HG03432 (cell line): ENCODE measurements around the gene ALPK1.
"Not testable (repeated sequence)": the region's sequence is repeated elsewhere in the genome, so short reads cannot be mapped to it uniquely, and the experiment has no call there.

Experiments used
- ATAC-seq: cut with Tn5 transposase; IDR thresholded peaks from one replicate; pipeline ENCODE4 v1.9.1; 2021; ENCODE audit warnings: mild to moderate bottlenecking, moderate library complexity; ENCODE audit not compliant: unreplicated experiment

ALPK1 gene

DNA sequence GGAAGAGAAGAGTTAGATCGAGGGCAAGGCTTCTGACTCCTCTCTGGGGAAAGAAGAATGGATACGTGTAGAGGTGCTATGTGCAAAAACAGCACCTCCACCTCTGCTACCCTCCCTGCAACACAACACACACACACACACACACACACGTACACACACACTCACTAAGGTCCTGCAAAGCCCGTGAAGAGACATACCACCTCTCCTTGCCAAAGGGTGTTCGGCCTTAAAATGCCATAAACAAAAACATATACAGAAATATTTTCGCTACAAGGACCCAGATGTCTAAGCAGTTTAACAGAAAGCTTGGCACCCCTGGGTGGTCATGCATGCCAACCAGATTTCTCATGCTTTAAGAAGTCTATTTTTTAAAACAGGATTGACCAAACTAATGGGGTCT lies 13.0 kb upstream of the ALPK1 start:
- ATAC-seq = no peak

DNA sequence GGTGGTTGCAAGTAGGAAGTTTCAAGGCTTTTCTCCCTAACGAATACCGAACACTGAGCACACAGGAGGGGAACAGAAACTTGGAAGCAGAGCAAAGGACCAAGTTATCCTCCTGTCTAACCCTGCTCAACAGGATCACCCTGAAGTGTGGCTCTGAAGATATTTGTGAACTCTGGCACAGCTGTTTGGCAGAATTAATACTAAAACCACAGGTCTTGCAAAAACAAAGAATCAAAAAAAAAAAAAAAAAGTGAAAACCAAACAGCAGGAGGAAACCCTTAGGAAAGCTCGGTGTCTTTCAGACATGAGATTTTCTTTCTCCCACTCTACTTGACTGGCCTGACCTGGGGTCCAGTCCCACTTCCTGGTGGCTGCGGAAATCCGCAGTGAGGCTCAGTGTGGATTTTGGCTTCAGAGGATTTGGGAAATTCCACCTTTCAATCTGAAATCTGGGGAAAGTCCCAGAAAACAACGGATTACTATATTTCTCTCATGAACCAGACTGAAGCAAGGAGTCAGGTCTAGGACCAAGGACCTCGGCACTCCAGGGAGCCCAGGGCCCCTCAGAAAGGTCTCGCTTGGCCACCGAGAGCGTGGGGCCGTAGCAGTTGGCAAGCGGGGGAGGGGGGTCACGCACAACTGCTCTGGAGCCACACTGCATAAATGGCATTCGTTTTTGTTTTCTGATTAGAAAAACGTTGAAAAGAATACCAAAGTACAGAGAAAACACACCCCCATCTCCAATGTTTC lies 12.3 kb upstream of the ALPK1 start:
- ATAC-seq = no peak

DNA sequence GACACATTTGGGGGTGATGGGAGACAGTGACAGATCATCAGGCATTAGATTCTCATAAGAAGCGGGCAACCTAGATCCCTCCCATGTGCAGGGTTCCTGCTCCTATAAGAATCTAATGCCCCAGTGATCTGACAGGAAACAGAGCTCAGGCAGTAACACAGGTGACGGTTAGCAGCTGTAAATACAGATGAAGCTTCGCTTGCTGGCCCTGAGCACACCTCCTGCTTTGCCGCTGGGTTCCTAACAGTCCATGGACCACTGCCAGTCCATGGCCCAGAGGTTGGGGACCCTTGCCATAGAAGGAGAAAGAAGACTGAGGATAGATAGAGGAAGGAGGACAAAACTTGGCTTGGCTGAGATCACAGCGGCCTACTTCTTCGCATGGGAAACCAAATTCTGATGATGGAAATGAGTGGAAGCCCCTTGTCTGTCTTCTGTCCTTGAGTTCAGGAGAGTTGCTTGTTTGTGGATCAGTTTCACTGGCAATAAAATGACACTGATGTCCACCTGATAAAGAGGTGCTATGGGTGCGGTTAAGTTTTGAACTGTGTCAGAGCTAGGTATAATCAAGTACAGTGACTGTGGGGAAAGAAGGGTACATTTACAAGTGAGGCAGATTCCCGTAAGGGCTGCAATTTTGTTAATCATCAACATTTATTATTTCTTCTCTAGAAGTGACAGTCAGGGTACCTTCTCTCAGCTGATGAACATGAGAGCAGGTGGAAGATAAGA lies 9.7 kb upstream of the ALPK1 start:
- peak; percentile 28 for ATAC-seq

DNA sequence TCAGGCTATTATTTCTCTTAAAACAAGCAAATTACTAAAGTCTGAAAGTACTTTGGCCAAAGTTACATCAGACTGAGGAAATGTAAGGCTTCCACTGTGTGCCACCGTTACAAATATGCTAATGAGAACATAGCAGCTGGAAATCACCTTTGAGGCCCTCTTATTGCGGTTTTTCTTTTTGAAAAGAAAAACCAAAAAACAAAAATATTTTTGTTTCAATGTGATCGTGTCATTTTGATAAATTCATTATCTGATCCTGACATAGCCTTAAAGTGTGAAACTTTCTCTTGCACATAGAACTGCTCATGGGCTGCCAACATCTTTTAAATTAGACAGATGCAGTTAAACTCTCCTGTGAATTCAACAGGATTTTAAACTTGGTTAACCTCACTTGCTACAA lies 8.7 kb upstream of the ALPK1 start:
- peak; percentile 35 for ATAC-seq

DNA sequence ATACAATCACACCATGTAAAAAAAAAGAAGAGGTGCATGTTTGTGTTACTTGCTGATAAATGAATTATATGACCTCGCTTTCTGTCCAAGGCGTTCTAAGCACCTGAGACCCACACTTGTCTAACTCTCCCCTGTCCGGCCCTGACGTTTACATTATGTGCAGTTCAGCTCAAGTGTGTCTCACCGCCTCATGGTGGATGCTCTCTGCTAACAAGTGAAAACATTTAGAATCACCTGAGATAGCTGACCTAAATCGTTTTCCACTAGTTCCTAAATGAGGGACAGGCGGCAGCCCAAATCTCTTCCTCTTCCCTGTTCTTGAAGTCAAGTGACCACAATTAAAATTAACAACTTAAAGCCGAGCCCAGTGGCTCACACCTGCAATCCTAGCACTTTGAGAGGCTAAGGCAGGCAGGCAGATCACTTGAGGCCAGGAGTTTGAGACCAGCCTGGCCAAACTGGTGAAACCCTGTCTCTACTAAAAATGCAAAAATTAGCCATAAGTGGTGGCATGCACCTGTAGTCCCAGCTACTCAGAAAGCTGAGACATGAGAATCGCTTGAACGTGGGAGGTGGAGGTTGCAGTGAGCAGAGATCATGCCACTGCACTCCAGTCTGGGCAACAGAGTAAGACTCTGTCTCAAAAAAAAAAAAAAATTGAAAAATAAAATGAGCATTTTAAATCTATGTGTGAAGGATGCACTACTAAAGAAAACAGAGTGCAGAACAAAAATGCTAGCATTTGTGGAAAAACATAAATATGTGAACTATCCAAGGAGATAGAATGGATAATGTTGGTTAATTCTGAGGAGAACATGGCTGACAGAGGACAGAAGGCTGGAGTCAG lies 7.5 kb upstream of the ALPK1 start:
- no peak for ATAC-seq

DNA sequence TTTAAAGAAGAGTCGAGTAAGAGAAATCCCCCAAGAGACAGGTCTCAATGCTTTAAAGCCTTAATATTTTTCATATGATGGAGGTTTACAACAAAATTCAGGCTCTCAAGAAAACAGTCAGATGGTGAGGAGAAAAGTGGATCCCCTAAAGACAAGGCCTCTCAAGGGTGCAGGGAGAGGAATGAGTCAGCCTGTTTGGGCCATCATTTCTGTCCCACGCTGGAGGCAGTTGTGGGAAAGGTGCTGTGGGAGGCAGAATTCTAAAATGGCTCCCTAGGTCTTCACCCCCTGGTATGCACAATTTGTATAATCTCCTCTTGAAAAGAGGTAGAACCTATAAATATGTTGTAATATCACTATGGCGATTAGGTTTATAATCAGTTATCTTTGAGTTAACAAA lies 6.8 kb upstream of the ALPK1 start:
- no peak for ATAC-seq

DNA sequence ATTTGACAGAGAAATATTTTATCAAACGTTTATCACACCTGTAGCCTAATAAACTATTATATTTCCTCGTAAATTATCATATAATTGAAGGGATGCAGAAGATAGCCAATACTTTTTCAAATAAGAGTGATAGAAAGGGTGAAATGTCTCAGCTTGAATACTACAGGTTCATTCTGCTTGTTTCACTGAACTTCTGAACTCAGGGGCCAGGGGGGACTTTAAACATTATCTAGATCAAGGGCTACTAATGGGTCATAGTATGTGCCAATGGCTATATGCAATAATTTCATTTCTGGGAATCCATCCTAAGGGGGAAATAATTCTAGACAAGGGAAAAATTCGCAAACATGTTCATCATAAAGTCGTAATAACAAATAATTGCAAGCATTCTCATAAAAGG lies 2.6 kb downstream of the ALPK1 start:
- no peak for ATAC-seq

DNA sequence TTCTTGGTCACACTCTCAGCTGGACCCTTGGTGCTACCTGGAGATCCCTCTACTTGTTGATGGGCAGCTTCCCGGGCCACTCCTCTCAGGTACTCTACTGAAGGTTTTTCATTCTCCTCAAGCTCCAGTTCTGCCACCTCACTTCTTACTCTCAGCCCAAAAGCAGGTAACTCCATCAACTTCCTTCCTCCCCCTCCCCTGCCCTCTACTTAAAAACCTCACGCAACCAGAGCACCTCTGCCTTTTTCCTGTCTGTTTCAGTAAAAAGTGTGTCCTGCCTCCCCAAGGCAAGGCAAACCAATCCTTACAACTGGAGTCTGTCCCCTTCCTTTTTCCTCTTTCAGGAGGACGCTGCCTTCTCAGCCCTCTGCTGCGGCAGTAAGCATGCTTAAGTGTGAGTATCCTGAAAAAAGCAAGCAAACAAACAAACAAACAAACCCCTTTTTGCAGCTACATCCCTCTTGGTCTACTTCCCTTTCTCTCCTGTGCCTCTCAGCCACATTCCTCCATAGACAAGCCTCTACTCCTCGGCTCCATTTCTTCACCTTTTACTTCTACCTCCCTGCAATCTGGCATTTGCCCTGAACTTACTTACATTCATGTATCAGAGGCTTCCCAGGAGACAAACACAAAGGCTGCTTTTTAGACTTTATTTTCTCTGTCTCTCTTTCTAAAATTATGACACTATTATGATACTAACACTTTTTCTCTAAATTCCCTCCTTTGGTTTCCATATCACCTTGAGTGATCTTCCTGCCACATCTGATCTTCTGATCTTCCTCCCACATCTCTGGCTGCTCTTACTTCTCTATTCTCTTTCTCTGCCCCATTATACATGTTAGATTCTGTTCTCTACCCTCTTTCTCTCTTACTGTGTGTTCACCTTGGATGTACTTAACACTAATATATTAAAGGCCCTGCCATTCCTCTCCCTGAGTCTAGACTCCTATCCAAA lies 5.4 kb downstream of the ALPK1 start:
- ATAC-seq = peak; percentile 77

DNA sequence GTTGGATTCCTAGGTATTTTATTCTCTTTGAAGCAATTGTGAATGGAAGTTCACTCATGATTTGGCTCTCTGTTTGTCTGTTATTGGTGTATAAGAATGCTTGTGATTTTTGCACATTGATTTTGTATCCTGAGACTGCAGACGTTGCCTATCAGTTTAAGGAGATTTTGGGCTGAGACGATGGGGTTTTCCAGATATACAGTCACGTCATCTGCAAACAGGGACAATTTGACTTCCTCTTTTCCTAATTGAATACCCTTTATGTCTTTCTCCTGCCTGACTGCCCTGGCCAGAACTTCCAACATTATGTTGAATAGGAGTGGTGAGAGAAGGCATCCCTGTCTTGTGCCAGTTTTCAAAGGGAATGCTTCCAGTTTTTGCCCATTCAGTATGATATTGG lies 8.3 kb downstream of the ALPK1 start:
- not testable (repeated sequence) for ATAC-seq

DNA sequence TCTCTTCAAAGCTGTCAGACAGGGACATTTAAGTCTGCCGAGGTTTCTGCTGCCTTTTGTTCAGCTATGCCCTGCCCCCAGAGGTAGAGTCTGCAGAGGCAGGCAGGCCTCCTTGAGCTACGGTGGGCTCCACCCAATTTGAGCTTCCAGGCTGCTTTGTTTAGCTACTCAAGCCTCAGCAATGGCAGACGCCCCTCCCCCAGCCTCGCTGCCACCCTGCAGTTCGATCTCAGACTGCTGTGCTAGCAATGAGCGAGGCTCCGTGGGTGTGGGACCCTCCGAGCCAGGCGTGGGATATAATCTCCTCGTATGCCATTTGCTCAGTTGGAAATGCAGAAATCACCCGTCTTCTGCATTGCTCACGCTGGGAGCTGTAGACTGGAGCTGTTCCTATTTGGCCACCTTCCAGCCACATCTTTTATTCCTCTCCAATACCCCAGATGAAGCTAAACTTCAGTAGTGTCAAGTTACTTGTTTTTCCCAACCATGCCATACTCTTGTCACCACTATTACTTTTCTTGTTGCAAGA lies 12.2 kb downstream of the ALPK1 start:
- not testable (repeated sequence) for ATAC-seq

DNA sequence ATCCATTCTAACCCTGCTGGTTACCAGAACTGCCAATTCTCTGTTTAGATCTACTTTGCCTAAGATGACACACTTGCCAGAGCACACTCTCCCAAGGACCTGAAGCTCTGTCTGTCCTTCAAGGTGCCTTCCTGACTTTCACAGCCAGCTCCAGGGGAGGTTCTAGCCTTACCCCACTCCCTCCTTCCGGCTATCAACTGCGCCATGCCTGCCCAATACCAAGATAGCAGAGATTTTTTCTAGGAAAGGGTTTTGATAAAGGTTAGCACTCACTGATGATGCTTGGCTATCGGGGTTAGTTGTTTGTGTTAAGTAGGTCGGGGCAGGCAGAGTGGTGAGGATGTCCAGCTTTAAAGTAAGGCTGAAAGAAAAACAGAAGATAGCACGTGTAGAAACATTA lies 14.3 kb downstream of the ALPK1 start:
- ATAC-seq = no peak

DNA sequence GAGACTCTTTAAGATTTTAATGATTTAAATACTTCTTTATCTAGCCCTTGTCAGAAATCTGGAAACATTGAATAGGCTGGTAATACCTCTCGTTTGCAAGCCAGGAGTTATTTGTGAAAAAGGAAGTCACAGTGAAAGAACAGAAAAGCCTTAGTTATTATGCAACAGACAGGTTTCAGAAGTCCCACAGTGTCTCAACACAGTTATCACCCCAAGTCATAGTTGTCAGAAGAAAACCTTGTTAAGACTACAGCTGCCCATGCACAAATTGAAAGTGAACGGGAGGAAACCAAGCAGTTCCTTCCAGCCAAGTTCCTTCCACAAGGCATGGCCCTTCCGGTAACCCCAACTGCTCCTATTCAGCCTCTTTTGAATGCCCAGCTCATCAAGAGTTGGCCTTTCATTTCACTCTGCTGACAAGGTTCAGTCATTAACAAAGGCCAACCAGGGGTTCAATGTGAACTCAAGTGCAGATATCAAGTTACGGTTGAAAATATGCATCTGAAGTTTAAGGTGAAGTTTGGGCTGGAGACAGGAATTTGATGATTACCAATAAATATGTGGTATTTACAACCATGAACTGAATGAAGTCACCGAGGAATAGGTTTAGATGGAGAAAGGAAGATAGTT lies 15.6 kb downstream of the ALPK1 start:
- peak; percentile 97 for ATAC-seq

DNA sequence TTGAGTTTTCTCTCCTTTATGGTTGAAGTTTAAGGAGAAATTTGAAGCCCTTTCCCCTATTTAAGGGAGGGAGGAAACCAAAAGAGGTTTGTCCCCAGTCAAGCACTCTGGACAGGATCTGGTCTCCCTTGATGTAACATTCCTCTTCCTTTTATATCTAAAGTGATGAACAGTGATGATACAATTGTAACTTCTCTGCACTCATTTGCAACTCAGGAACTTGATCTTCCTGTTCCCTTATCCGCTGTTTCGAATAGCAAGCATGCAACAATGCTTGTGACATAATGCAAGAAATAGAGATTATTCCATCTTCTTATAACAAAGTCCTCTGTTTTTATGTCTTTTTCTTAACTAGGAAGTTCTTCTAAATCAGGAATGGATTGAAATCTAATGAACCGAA lies 18.3 kb downstream of the ALPK1 start:
- no peak for ATAC-seq

DNA sequence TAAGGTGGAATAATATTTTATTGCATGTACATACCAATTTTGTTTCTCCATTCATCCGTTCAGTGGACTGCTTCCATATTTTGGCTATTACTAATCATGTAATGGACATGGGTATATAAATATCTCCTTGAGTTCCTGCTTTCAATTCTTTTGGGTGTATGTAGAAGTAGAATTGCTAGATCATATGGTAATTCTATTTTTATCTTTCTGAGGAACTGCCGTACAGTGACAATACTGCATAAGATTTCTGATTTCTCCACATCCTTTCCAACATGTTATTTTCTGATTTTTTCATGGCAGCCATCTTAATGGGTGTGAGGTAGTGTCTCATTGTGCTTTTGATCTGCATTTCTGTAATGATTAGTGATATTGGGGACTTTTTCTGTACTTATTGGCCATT lies 19.2 kb downstream of the ALPK1 start:
- ATAC-seq = no peak

DNA sequence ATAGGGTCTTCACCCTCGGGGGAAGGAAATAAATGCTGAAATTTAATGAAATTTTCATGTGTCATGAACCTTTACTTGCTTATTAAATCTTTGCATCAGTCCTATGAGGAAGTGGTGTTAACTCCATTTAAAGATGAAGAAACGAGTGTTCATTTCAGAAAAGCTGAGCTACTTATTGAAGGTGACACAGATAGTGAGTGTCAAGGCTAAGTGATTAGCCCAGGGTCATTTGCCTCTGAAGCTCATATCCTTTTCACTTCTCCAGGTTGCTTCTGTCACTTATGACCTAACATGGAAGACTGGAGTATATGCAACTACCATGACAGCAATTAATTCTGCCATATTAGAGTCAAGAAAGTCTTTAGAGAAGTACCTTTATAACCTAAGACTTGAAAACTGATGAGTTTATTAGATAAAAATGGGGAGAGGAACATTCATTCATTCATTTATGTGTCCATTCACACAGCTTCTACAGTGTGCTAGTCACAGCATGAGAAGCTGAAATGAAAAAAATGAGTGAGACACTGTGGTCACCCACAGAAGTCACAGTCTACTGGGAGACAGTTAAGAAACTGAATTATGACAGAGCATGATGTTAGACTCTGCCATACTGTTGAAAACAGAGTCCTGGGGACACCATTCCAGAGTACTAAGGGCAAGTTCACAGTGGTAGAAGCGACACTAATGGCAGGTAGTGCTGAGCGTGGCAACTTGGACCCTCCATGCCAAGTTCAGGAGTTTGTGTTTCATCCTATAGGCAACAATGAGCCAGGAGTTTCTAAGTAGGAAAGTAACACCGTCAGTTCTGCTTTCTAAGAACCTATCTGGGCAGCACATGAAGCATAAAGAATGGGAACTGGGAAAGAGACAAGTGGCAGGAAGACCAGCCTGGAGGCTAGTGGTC lies 21.3 kb downstream of the ALPK1 start:
- ATAC-seq = peak; percentile 95

DNA sequence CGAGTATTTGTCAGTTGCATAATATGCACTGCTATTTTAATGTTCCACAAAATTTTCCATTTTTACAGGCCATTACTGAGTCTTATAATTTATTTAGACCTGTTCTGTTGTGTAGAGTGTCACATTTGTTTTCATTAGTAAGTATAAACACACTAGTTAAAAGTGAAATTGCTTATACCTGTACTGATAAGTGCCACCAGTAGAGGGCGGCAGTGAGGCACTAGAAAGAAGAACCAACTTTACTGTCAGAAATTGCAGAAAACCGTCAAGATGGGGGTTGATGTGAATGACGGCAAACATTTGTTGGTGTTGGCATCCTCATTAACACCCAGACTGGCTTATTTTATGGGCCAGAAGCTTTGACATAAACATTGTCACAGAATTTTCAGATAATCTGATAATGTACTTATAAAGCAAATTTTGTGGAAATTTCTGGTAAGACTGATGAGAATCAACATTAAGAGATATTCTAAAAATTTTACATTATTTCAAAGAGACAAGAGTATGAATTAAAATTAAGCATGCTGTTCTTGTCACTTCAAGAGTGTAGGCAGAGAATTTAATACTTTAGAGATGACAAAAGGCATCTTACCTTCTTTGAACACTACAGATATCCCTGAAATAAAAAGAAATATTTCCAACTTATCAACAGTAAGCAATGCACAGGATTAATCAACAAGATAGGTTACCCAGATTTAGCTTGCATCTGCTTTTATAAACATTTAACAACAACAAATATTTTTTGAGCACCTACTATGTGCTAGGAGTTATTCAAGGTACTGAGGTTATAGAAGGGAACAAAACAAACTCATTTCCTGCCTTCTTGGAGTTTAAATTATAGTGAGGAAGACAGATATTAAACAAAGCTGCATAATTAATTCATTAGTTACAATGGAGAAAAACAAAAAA lies 24.9 kb downstream of the ALPK1 start:
- no peak for ATAC-seq

DNA sequence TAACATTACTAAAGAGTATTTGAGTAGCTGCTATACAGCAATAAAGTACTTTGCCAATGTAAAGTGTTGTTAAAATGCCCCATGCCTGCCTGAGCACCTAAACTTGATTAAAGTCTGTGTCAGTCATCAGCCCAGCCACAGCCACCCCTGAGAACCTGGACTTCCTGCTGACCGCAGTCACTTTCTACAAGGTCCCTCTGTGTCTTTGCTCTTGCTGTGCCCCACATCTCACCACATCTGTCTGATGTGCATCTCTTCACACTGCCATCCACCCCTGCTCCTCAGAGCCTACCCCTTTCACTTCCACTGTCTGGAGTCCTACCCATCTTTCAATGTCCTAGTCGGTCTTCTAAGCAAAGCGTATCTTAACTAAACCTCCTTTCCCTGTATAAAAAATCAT lies 25.7 kb downstream of the ALPK1 start:
- no peak for ATAC-seq

DNA sequence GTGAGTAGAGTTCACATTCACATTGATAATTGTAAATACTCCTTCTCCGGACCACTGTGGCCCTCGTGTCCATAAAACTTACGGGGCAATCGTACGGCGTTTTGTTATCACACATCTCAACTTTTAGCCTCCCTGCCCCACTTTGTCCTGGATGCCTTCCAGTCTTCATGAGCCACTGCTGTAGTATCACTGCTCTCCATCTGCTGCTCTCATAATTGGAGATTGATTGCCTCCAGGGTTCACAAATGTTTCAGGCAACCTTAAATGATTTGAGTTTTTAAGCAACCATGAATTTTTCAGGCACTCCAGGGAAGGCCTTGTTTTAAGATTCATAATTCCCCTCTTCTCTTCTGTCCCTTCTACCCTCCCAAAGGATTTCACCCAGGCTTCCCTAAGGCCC lies 28.4 kb downstream of the ALPK1 start:
- no peak for ATAC-seq
